Measurements from ENCODE around the gene VWA8.

- TF ChIP-seq GATA3 (IDR thresholded peaks at IDR 0.05; ENCODE audit: low read depth, low read length): no peak
- no peak for TF ChIP-seq GATA2 (IDR thresholded peaks at IDR 0.05; ENCODE audit: low read depth, low read length)
Measured at GRCh38 chr13:41802684-41803444, 158.0 kb downstream of the VWA8 start.
